ENCODE measurements around the gene CHST3. TPM values are rescaled to one million over a fixed set of nuclear protein-coding genes. Genes with fewer than 3 reads are reported as not detected.

Gene CHST3
- polyA plus RNA-seq, 1 donor from 2014 or later, result 4.1 TPM

DNA sequence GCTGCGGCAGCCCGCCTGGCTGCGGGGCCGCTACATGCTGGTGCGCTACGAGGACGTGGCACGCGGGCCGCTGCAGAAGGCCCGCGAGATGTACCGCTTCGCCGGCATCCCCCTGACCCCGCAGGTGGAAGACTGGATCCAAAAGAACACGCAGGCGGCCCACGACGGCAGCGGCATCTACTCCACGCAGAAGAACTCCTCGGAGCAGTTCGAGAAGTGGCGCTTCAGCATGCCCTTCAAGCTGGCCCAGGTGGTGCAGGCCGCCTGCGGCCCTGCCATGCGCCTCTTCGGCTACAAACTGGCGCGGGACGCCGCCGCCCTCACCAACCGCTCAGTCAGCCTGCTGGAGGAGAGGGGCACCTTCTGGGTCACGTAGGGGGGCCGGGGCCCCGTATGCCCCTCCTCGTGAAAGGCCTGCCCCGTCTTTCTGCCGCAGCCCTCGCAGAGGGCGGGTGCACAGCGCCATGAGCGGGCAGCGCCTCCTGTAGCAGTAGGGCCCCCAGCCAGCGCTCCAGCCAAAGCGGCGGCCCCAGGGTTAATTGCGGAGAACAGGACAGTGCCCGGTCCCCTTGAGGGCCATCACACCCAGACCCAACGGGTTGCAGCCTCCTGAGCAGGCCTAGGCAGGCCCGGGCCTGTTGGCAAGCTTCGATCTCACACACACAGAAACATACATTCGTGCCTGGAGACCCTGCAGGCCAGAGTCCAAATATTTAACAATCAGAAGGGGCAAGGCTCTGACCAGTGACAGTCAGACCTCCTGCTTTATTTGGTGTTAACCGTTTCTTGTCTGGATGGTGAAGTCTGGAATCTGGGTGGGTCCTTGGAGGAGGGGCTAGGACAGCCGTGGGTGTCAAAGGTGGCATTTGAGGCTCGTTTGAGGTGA lies 44.1 kb downstream of the CHST3 start:
- Histone ChIP-seq H3K4me2 (ENCODE audit: low read length) (no peak overlapping the region), H3K27me3 (ENCODE audit: insufficient read depth, low read depth, low read length) (no peaks in the 10 kb centered on the region), H3K79me2 (replicated peaks; ENCODE audit: insufficient read depth, low read length) (no peaks in the 10 kb centered on the region), H3K27ac (ENCODE audit: low read length) (no peak overlapping the region), H2AFZ (ENCODE audit: low read depth, low read length) (no peak overlapping the region), H3K36me3 (ENCODE audit: insufficient read depth, low read length) (no peaks in the 10 kb centered on the region), H3K4me3 (ENCODE audit: low read length) (no peak overlapping the region), H4K20me1 (ENCODE audit: insufficient read depth) (no peaks in the 10 kb centered on the region), H3K9me3 (ENCODE audit: low read length) (no peaks in the 10 kb centered on the region), H3K9me2 (ENCODE audit: insufficient read depth, low read length) (no peaks in the 10 kb centered on the region), H3F3A (ENCODE audit: insufficient read depth, low read length, poor library complexity, severe bottlenecking) (no peaks in the 10 kb centered on the region), H3K9ac (ENCODE audit: low read length) (no peak overlapping the region)
- TF ChIP-seq SMC3 (conservative IDR thresholded peaks at IDR 0.05; ENCODE audit: poor library complexity) (no peak), EP300 (conservative IDR thresholded peaks at IDR 0.05; ENCODE audit: poor library complexity, severe bottlenecking) (no peak), RAD21 (conservative IDR thresholded peaks at IDR 0.05) (no peak), MXI1 (conservative IDR thresholded peaks at IDR 0.05; ENCODE audit: poor library complexity, severe bottlenecking) (no peak), POLR2AphosphoS5 (IDR thresholded peaks at IDR 0.05) (no peak), EZH2 (IDR thresholded peaks at IDR 0.05; ENCODE audit: borderline replicate concordance, insufficient read depth, low read length, poor library complexity, severe bottlenecking) (no peak), TAF1 (IDR thresholded peaks at IDR 0.05; ENCODE audit: low read depth) (no peak)
- TF ChIP-seq, protein P1, sequence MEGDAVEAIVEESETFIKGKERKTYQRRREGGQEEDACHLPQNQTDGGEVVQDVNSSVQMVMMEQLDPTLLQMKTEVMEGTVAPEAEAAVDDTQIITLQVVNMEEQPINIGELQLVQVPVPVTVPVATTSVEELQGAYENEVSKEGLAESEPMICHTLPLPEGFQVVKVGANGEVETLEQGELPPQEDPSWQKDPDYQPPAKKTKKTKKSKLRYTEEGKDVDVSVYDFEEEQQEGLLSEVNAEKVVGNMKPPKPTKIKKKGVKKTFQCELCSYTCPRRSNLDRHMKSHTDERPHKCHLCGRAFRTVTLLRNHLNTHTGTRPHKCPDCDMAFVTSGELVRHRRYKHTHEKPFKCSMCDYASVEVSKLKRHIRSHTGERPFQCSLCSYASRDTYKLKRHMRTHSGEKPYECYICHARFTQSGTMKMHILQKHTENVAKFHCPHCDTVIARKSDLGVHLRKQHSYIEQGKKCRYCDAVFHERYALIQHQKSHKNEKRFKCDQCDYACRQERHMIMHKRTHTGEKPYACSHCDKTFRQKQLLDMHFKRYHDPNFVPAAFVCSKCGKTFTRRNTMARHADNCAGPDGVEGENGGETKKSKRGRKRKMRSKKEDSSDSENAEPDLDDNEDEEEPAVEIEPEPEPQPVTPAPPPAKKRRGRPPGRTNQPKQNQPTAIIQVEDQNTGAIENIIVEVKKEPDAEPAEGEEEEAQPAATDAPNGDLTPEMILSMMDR (IDR thresholded peaks at IDR 0.05; ENCODE audit: poor library complexity, severe bottlenecking), result no peak
- TF ChIP-seq, protein P2, sequence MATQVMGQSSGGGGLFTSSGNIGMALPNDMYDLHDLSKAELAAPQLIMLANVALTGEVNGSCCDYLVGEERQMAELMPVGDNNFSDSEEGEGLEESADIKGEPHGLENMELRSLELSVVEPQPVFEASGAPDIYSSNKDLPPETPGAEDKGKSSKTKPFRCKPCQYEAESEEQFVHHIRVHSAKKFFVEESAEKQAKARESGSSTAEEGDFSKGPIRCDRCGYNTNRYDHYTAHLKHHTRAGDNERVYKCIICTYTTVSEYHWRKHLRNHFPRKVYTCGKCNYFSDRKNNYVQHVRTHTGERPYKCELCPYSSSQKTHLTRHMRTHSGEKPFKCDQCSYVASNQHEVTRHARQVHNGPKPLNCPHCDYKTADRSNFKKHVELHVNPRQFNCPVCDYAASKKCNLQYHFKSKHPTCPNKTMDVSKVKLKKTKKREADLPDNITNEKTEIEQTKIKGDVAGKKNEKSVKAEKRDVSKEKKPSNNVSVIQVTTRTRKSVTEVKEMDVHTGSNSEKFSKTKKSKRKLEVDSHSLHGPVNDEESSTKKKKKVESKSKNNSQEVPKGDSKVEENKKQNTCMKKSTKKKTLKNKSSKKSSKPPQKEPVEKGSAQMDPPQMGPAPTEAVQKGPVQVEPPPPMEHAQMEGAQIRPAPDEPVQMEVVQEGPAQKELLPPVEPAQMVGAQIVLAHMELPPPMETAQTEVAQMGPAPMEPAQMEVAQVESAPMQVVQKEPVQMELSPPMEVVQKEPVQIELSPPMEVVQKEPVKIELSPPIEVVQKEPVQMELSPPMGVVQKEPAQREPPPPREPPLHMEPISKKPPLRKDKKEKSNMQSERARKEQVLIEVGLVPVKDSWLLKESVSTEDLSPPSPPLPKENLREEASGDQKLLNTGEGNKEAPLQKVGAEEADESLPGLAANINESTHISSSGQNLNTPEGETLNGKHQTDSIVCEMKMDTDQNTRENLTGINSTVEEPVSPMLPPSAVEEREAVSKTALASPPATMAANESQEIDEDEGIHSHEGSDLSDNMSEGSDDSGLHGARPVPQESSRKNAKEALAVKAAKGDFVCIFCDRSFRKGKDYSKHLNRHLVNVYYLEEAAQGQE (IDR thresholded peaks at IDR 0.05; ENCODE audit: borderline replicate concordance), result no peak

DNA sequence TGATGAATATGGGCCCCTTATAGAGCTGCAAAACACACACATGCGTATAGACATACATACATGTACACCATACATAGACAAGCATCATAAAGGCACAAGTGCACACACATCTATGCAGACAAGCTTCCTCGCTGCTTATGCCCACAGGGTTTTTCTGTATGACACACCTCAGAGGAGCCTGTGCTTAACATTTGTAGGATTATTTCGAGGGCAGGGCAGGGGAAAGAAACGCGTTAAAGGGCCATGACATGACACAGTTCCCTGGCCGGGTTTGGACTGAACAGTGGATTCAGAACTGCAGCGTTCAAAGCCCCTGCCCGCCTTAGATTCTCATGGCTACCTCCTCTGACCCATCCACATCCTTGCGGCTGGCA lies 44.8 kb downstream of the CHST3 start:
- Histone ChIP-seq H3K4me2 (ENCODE audit: low read length) (no peak overlapping the region), H3K9me3 (ENCODE audit: low read length) (no peaks in the 10 kb centered on the region), H2AFZ (ENCODE audit: low read depth, low read length) (no peak overlapping the region), H3K79me2 (replicated peaks; ENCODE audit: insufficient read depth, low read length) (no peaks in the 10 kb centered on the region), H3K9me2 (ENCODE audit: insufficient read depth, low read length) (no peaks in the 10 kb centered on the region), H4K20me1 (ENCODE audit: insufficient read depth) (no peaks in the 10 kb centered on the region), H3K27me3 (ENCODE audit: insufficient read depth, low read depth, low read length) (no peaks in the 10 kb centered on the region), H3K9ac (ENCODE audit: low read length) (peak overlapping the region; percentile 23), H3K36me3 (ENCODE audit: insufficient read depth, low read length) (no peaks in the 10 kb centered on the region), H3K4me3 (ENCODE audit: low read length) (no peak overlapping the region), H3F3A (ENCODE audit: insufficient read depth, low read length, poor library complexity, severe bottlenecking) (no peaks in the 10 kb centered on the region), H3K27ac (ENCODE audit: low read length) (no peak overlapping the region)
- TF ChIP-seq, protein P1 (IDR thresholded peaks at IDR 0.05; ENCODE audit: poor library complexity, severe bottlenecking), result no peak
- TF ChIP-seq TAF1 (IDR thresholded peaks at IDR 0.05; ENCODE audit: low read depth), result no peak
- TF ChIP-seq MXI1 (conservative IDR thresholded peaks at IDR 0.05; ENCODE audit: poor library complexity, severe bottlenecking), result no peak
- no peak for TF ChIP-seq EP300 (conservative IDR thresholded peaks at IDR 0.05; ENCODE audit: poor library complexity, severe bottlenecking)
- TF ChIP-seq POLR2AphosphoS5 (IDR thresholded peaks at IDR 0.05), result no peak
- TF ChIP-seq EZH2 (IDR thresholded peaks at IDR 0.05; ENCODE audit: borderline replicate concordance, insufficient read depth, low read length, poor library complexity, severe bottlenecking), result no peak
- TF ChIP-seq SMC3 (conservative IDR thresholded peaks at IDR 0.05; ENCODE audit: poor library complexity), result no peak
- no peak for TF ChIP-seq RAD21 (conservative IDR thresholded peaks at IDR 0.05)
- TF ChIP-seq, protein P2 (IDR thresholded peaks at IDR 0.05; ENCODE audit: borderline replicate concordance), result no peak
